ENCODE results near the gene IL17RA. TPM values are rescaled to one million over a fixed set of nuclear protein-coding genes. Genes with fewer than 3 reads are reported as not detected.

The IL17RA gene
- polyA plus RNA-seq, 4 donors: 4.4 to 7.0 (median 5.8) TPM

DNA sequence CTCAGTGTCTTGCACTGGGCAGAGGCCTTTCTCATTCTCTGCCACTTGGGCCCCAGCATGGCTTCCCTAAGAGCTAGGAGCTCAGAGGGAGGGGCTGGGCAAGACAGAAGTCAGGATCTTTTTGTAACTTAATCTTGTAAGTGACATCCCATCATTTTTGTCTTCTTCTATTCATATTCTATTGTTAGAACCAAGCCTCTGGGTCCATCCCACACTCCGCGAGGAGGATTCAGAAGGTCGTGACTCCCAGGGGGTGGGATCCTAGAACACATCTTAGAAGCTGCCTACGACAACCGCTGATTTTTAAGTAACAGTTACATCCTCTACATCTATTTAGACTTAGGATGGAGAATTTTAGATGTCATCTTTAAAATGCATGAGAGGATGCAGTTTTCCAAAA, 1.5 kb upstream of the IL17RA start:
- no peak for DNase-seq (ENCODE audit: low read depth in 4 of 4, low spot score in 3 of 4)

DNA sequence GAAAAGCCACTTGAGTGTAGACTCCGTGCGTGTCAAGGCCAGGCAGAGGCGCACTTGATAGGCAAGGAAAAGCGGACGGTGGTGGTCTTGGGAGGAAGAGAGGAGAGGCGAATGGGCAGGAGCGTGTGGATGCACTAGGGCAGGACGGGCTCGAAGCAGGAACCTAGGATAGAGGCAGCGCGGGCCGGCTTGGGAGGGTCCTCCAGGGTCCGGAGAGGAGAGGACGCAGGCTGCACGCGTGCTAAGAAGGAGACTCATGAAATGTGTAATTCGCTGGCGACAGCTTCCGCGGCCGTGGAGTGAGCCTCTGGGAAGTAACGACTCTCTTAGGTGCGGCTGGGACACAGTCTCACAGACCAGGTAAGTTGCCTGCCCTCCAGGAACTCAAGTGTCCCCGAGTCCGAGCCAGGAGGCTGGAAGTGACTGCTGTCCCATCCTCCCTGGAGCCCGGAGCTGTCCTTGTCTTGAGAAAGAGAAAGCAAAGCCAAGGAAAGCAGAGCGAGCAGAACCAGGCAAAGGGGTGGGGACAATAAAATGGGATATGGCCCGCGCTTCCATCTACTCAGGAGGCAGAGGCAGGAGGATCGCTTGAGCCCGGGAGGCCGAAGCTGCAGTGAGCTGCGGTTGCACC, 874 bp upstream of the IL17RA start:
- DNase-seq (ENCODE audit: low read depth in 4 of 4, low spot score in 3 of 4): no peak

DNA sequence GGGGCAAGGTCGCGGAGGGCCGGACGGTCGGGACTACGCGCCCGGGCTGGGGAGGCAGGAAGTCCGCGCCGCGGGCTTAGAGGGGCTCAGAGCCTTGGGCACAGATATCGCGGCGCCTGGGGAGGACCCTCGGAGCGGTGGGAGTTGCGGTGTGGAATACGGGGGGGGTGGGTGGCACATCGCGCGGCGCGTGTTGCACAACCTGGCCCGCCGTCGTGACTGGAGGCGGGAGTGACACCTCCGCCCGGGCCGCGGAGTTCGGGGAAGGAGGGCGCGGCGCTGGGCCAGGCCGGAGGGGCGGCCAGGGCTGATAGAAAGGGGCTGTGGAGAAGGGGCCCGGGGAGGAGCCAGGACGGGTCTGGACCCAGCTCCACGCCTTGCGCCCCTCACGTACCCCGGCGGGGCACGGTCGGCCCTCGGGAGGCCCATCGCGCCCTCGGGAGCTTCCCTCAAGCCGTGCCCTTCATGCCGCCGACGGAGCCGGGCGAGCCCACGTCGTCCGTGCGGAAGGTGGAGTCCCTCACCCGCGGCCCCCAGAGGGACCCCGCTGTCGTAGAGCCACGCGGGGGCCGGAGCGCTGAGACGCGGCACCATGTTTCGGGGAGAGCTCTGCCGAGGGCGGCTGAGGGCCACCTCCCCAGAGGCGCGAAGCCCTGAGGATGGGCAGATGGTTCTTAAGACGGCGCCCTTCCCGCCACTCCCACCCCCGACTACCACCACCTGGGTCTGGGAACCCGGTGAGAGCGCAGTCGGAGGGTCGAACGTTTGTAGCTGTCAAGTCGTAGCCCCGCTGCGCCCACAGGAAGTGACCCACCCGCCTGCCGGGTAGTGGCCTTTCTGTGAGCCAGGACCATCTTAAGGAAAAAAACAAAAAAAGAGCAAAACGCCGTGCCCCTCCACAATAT, 729 bp downstream of the IL17RA start:
- DNase-seq (ENCODE audit: low read depth in 4 of 4, low spot score in 3 of 4): no peak

DNA sequence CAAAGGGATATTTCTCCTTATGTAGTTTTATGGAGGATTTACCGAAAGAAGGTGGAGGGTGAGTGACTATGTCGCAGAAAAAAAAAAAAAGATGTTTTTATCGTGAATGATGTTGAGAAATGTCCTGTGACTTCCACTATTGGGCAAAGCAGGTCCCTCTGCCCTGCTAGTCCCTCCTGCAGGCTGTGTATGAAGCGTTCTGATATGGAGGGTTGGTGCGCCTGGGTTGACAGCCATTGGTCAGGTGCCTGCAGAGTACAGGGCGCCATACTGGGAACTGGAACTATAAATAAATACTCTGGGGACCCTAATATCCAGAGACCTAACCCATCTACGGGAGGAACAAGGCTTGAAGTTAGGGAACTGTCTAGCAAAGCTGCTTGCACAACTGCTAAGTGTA, 1.5 kb downstream of the IL17RA start:
- no peak for DNase-seq (ENCODE audit: low read depth in 4 of 4, low spot score in 3 of 4)

DNA sequence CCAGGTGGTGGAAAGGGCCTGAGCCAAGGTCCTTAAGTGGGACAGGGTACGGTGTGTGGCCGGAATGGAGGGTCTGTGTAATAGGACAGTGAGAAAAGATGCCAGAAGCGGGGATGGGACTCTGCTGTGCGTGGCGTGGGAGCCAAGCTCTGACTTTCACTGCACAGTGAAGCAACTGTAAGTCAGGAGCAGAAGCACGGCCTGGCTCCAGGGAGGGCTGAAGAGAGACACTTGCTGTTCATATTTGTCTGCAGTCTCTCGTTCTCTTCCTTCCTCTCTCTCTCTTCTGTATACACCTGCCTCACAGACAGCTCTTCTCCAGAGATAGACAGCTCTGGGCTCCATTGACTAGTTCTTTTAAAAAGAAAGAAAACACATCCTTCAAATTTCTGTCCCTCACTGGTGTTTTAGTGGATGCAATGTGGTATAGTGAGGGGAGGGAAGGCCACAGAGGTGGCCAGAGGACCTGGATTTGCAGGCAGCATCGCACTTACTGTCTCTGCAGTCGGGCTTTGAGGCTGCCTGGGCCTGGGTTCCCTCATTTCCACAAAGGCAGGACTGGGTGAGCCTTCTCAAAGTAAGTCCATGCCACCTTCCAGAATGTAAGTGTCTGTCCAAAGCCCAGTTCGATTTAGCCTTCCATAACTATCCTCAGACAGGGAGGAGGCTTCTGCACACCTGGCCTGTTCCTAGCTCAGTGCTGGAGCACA, 2.1 kb downstream of the IL17RA start:
- DNase-seq (ENCODE audit: low read depth in 4 of 4, low spot score in 3 of 4): no peak

DNA sequence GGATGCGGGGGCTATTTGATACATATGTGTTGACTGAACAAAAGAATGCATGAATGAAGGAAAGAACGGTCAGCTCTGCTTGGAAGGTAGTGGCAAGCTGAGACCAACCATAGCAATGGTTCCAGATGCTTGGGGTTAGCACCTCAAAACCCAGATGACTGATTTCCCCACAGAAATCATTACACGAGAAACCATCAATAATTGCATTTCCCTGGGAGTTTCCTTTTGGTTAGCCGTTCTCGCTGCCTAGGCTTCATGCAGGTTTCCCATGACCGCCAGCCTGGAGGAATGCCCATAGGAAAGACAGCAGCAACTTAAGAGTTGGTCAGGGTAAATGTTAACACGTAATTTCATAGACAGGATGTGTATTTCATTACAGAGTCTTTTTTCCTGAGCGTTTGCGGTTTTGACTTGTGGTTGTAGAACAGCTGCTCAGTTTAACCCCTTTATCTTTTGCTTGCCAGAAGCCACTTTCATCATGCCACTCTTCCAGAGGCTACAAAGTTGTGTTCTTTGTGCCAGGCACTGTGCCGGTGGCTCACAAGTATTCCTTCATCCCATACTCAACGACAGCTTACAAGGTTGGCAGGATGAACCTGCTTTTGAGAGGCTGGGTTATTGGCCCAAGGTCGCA, 2.8 kb downstream of the IL17RA start:
- DNase-seq (ENCODE audit: low read depth in 4 of 4, low spot score in 3 of 4): no peak

DNA sequence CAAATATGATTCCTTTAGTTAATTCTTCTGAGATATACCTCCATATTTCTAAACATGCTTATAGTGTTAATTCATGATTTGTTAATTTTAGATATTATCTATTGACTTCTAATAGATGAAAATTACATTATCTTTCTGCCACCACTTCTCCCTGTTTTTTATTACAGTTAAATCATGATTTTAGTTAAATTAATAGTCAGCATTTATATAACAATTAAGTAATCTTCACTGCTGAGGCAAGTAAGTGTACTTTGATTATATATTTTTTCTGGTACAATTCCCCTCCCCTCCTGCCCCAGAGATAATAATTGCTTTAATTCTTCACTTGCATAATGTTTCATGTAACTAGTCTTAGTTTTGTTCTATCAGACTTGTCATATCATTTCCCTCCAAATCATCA, 5.8 kb downstream of the IL17RA start:
- no peak for DNase-seq (ENCODE audit: low read depth in 4 of 4, low spot score in 3 of 4)

DNA sequence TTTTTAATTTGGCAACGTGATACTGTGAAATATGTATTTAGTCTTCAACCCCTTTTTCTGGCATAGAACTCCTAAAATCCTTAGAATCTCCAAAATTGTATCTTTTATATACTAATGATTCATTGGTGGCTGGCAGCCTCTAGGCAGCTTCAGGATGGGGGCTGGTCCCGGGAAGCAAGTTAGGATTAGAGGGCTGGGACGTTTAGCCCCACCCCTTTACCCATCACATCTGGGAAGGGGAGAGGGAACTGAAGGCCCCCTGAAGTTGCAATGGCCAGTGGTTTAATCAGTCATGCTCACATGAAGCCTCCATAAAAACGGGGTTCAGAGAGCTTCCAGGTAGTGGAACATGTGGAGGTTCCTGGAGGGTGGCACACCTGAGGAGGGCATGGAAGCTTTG, 7.1 kb downstream of the IL17RA start:
- no peak for DNase-seq (ENCODE audit: low read depth in 4 of 4, low spot score in 3 of 4)

DNA sequence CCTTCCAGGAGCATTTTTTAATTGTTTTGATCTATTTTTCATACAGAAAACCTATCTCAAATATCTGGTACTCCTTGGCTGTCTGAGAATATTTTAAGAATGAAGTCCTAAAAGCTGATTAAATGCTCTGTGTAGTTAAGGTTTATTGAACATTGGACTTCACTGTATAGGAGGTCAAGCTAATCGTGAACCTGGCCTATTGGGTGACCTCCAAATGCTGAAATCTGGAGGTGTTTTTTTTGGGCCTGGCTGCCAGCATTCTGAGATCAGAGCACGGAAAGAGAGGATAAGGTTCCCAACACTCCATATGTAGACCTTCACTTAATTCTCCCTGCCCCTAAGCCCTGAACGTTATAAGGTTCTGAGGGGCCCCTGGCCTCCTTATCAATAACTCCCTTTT, 8.3 kb downstream of the IL17RA start:
- DNase-seq (ENCODE audit: low read depth in 4 of 4, low spot score in 3 of 4): no peak

DNA sequence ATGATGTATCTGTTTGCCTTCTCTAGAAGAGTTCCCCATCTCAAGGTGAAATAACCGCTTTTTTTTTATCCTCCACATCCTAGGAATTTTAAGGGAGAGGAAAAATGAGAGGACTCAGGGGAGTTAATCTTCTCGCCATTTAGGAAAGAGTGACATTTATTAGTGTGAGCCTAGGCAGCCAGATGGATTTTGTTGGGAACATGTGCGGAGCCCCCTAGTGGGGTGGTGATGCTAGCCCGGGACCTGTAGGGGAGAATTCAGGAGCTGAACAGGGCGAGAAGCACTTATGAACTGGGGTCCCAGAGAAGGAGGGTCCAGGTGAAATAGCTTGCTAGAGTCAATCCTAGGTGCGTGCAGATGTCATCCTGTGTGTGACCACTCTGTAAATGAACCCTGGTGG, 10.7 kb downstream of the IL17RA start:
- no peak for DNase-seq (ENCODE audit: low read depth in 4 of 4, low spot score in 3 of 4)

DNA sequence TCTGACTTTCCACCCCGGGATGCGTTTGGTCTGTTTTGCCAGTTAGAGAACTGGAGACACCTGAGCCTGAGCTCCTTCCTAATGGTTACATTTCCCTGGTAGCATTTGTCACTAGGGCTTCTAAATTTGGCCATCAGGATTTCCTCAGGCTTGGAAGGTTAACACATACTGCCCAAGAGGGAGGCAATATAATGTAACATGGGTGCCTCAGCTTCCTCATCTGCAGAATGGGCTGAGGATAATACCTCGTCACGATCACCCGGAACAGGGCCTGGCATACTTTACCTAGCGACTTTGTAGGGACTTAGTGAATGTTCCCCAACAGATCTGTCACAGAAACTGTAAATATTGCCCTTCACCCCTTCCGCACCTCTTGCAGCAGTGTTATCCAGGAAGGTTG, 11.3 kb downstream of the IL17RA start:
- no peak for DNase-seq (ENCODE audit: low read depth in 4 of 4, low spot score in 3 of 4)

DNA sequence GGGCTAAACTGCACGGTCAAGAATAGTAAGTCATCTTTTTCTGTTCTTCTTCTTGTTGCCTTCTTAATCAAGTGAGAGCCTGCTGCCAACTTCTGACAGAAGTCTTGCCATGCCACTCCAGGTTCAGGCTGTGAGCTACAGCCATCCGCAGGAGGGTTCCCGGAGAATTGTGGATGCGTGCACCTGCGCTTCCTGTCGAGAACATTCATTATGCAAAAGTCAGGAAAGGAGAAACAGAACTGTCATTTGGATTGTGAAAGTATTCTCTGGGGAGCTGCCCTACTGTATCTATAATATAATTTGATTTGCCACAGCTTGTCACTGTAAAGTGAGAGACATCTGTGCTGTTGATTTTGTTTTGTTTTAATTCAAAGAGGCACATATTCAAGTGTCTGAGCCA, 12.3 kb downstream of the IL17RA start:
- DNase-seq (ENCODE audit: low read depth in 4 of 4, low spot score in 3 of 4): no peak

DNA sequence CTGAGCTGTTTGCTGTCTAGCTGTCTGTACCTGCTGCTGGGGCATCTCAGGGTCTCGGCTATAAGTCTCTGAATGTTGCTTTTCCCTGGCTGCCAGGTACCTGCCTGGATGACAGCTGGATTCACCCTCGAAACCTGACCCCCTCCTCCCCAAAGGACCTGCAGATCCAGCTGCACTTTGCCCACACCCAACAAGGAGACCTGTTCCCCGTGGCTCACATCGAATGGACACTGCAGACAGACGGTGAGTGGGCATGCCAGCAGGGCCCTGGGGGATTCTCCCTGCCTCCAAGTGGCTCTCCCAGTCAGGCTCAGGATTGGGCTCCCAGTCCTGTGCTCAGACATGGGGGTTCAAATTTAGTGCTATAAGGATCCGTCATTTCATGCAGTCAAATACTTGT, 12.9 kb downstream of the IL17RA start:
- no peak for DNase-seq (ENCODE audit: low read depth in 4 of 4, low spot score in 3 of 4)

DNA sequence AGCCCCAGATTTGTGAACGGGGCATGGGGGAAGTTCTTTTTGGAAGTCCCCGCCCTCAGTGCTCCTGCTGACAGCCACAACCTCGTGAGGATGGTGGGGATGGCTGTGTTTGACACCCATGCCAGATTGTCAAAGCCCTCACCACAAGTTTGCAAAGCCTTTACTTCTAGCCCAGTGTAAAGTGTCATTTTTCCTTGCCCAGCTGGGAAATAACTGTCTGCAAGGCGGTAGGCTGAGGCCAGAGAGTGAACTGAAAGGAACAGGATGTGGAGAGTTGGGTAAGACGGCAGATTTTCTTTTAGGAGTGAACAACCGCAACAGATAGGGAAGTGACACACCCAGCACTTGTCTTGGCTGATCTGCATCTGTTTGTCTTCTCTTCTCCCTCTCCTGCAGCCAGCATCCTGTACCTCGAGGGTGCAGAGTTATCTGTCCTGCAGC, 13.6 kb downstream of the IL17RA start:
- no peak for DNase-seq (ENCODE audit: low read depth in 4 of 4, low spot score in 3 of 4)

DNA sequence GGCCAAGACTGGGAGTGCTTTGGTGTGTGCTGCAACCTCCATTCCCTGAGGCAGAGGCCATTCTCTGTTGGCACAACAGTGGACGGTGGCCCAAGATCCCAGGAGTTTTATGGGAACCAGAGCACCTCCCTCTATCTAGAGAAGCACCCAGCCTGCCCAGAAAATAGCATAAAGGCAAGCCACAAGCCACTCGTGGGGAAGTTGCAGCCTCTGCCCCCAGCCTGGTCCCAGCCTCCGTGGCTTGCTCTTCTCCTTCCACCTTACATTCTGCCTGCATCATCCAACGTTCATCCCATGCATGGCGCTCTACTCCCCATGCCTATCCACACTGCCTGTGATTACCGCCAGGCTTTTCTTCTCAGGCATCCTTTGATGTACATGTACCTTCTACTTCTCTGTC, 15.8 kb downstream of the IL17RA start:
- no peak for DNase-seq (ENCODE audit: low read depth in 4 of 4, low spot score in 3 of 4)

DNA sequence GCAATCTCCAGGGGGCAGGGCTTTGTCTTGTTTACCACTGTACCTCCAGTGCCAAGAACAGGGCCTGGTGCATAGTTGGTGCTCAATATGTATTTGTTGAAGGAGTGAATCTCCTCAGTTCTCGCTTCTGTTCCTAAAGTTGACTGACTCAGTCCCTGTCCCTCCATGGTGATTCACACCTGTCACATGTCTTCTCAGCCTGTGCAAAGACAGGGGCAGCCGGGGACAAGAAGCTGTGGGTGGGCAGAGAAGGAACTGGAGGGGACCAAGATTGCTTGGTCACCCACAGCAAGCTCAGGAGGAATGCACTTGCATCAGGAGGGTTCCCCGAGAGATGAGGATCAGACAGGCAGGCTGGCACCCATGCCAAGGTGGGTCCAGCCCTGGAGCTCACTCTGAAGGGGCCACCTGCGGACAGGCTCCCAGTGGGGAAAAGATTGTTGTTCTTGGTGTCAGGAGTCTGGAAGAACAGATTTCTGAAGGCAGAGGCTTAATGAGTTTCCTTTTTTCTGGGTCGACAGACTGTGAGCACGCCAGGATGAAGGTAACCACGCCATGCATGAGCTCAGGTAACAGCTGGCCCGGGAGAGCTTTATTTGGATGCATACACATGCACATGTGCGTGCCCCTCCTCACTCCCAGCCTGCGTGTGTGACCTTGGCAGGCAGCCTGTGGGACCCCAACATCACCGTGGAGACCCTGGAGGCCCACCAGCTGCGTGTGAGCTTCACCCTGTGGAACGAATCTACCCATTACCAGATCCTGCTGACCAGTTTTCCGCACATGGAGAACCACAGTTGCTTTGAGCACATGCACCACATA, 16.9 kb downstream of the IL17RA start:
- no peak for DNase-seq (ENCODE audit: low read depth in 4 of 4, low spot score in 3 of 4)

DNA sequence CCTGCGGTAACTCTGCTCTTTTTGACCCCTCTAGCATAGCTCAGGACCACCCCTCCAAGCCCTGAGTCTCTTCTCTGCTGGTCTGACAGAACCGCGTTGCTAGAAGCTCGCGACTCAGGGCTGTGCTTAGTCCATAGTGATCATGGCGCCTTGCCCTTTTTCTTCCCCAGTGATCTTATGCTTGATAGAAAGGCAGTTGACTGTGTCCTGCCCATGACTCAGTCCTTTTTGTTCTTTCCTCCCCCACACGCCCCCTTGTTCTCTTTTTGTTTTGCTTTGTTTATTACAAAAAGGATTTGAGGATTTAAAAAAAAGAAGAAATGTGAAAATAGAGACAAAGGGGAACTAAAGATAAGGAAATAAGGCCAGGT, 17.5 kb downstream of the IL17RA start:
- DNase-seq (ENCODE audit: low read depth in 4 of 4, low spot score in 3 of 4): no peak

DNA sequence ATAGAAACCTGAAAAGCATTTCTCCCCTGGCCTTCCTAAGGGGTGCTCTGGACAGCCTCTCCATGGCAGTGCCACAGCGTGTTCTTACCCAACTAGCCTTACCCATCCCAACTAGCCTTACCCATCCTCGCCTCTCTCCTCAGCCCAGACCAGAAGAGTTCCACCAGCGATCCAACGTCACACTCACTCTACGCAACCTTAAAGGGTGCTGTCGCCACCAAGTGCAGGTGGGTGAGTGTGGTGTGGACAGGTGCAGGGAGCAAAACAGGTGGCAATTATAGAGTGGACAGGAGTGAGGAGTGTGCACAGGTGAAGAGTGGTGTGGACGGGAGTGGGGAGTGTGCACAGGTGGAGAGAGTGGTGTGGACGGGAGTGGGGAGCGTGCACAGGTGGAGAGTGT, 18.6 kb downstream of the IL17RA start:
- no peak for DNase-seq (ENCODE audit: low read depth in 4 of 4, low spot score in 3 of 4)

DNA sequence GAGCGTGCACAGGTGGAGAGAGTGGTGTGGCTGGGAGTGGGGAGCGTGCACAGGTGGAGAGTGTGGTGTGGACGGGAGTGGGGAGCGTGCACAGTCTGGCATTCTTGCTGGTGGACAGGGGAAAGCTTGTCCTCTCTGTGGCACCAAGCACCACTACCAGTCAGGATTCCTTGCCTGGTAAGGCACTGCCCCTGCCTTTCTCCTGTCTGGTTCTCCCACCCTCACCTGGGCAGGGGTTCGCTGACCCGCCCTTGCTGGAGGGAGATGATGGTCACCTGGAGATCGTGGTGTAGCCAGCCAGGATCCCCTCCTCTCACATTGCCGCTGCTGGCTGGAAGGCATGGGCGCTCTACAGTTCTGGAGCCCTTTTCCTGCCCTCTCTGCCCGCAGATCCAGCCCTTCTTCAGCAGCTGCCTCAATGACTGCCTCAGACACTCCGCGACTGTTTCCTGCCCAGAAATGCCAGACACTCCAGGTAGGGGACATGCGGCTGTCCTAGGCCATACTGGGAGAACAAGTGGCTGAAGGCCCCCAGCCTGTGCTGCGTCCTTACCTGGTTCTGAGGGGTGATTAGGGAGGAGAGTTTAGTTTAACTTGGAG, 19.6 kb downstream of the IL17RA start:
- DNase-seq (ENCODE audit: low read depth in 4 of 4, low spot score in 3 of 4): no peak

Data from right renal pelvis (tissue), 4 donors.